Stimulated activated CD4-positive, alpha-beta T cell treated with anti-CD3 and anti-CD28 coated beads, TNF-alpha, amount 100 ng/mL, for 48 hours (primary cell): ENCODE results near the gene TIA1.

Experiments
- DNase-seq, 3 donors: peaks; one replicate each; pipeline ENCODE4 v3.0.0-alpha.2; 2020; ENCODE audit warnings: low read depth in 3 of 3

The TIA1 gene

DNA sequence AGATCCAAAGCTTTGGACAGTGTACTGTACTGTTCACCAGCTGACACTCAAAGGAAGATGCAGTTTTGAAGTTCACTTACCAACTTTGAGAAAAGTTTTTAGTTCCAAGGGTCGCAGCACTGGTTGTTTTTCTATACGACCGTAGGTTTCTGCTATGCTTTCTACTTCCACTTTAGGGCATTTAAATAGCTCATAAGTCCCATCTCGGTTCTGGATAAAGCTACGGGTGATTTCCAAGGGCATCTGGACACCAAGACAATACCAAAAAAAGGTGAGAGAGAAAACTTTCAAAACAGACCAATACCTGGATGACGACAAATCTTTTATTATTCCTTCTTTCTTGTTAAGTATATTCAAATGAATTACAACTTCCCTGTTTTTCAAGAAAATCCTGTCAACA lies 87.9 kb downstream of the TIA1 start:
- no peak for DNase-seq
